ENCODE measurements around the gene TP53.
A peak's percentile ranks its signal among the peaks of the same experiment; 100 is the strongest.

Gene TP53

GRCh38 chr17:7685533-7686221 lies 1.6 kb downstream of the TP53 start (continued):
- no peak for TF ChIP-seq ZSCAN4 (tag by site-specific recombination; IDR thresholded peaks at IDR 0.05)
- TF ChIP-seq ZNF621 (tag by site-specific recombination; IDR thresholded peaks at IDR 0.05), result no peak
- no peak for TF ChIP-seq TRIM28 (IDR thresholded peaks at IDR 0.05; ENCODE audit: borderline replicate concordance, low read length)
- peak; percentile 90 for TF ChIP-seq KLF9 (tag by site-specific recombination; IDR thresholded peaks at IDR 0.05; ENCODE audit: low read depth)
- peak; percentile 16; the same call in 1 of the 2 replicates for TF ChIP-seq ZNF623 (tag by site-specific recombination; IDR thresholded peaks at IDR 0.05)
- TF ChIP-seq ZNF248 (tag by site-specific recombination; IDR thresholded peaks at IDR 0.05), result no peak
- TF ChIP-seq HOXC10 (CRISPR knock-in tag; IDR thresholded peaks at IDR 0.05), result no peak
- TF ChIP-seq ZNF843 (tag by site-specific recombination; IDR thresholded peaks at IDR 0.05), result no peak
- TF ChIP-seq ZNF514 (tag by site-specific recombination; IDR thresholded peaks at IDR 0.05), result no peak
- TF ChIP-seq ZSCAN30 (tag by site-specific recombination; IDR thresholded peaks at IDR 0.05), result peak; percentile 68; the same call in 1 of the 2 replicates
- no peak for TF ChIP-seq SCRT1 (tag by site-specific recombination; IDR thresholded peaks at IDR 0.05; ENCODE audit: borderline replicate concordance)
- no peak for TF ChIP-seq ZNF423 (tag by site-specific recombination; IDR thresholded peaks at IDR 0.05)
- no peak for TF ChIP-seq ZFP3 (tag by site-specific recombination; IDR thresholded peaks at IDR 0.05; ENCODE audit: low read depth)
- TF ChIP-seq ZNF223 (tag by site-specific recombination; IDR thresholded peaks at IDR 0.05), result no peak
- no peak for TF ChIP-seq ZNF473 (tag by site-specific recombination; IDR thresholded peaks at IDR 0.05)

GRCh38 chr17:7684851-7685532 lies 2.3 kb downstream of the TP53 start:
- peaks cover 7 to 10% of the 10 kb centered on the region in 2 experiments; a peak in 2 of 3 replicates for H3K36me3 ChIP-seq (ENCODE audit: control insufficient read depth in 2 of 2, insufficient read depth in 1 of 2, low read length in 2 of 2)
- TF ChIP-seq ZNF664 (tag by site-specific recombination; IDR thresholded peaks at IDR 0.05), result peak; percentile 9; the same call in 1 of the 2 replicates
- TF ChIP-seq ZNF184 (tag by site-specific recombination; IDR thresholded peaks at IDR 0.05), result 0 out of 2 replicates have a peak, but pooled peaks have one; percentile 26
- TF ChIP-seq PRDM10 (tag by site-specific recombination; IDR thresholded peaks at IDR 0.05), result peak; percentile 86
- TF ChIP-seq SCRT2 (tag by site-specific recombination; IDR thresholded peaks at IDR 0.05), result no peak
- TF ChIP-seq ZNF654 (tag by site-specific recombination; IDR thresholded peaks at IDR 0.05; ENCODE audit: low read depth), result no peak
- TF ChIP-seq ZNF112 (tag by site-specific recombination; IDR thresholded peaks at IDR 0.05), result no peak
- no peaks in the 10 kb centered on the region for H3K9me3 ChIP-seq (ENCODE audit: control insufficient read depth, insufficient read depth, low read depth, low read length)
- CTCF ChIA-PET, result interaction anchor here (0.6 to 9.3 kb wide), 11 partner anchors 12 to 639 kb away, joined by 3 to 207 read pairs (median 4); partner anchors contain the start of gene SHBG
- H3K4me3 ChIP-seq (ENCODE audit: low read depth, low read length), result peak overlapping the region; percentile 93
- peak overlapping the region; percentile 96 for H3K27ac ChIP-seq (ENCODE audit: extremely low read depth, low read depth, low read length)
- POLR2A ChIA-PET, result interaction anchor here (0.6 to 6.2 kb wide), 12 partner anchors 11 to 382 kb away, joined by 4 to 215 read pairs (median 33); partner anchors contain the start of genes ATP1B2, CD68, EFNB3 and FXR2
- H3K4me1 ChIP-seq (ENCODE audit: control insufficient read depth, insufficient read depth, low read length), result peaks cover 13% of the 10 kb centered on the region
